Stimulated activated CD4-positive, alpha-beta T cell treated with anti-CD3 and anti-CD28 coated beads, TNF-alpha, amount 100 ng/mL, for 24 hours (primary cell): ENCODE data around the gene GPC6.

Source experiments
- DNase-seq, 3 experiments: peaks; one replicate each; pipeline ENCODE4 v3.0.0-alpha.2; 2020; ENCODE audit warnings: low read depth in 3 of 3

The GPC6 gene

GRCh38 chr13:94408314-94409036 is 1181.9 kb downstream of the GPC6 start:
- no peak for DNase-seq

- no peak for DNase-seq
These were observed 1185.1 kb downstream of the GPC6 start for GRCh38 chr13:94411747-94412146.

DNA sequence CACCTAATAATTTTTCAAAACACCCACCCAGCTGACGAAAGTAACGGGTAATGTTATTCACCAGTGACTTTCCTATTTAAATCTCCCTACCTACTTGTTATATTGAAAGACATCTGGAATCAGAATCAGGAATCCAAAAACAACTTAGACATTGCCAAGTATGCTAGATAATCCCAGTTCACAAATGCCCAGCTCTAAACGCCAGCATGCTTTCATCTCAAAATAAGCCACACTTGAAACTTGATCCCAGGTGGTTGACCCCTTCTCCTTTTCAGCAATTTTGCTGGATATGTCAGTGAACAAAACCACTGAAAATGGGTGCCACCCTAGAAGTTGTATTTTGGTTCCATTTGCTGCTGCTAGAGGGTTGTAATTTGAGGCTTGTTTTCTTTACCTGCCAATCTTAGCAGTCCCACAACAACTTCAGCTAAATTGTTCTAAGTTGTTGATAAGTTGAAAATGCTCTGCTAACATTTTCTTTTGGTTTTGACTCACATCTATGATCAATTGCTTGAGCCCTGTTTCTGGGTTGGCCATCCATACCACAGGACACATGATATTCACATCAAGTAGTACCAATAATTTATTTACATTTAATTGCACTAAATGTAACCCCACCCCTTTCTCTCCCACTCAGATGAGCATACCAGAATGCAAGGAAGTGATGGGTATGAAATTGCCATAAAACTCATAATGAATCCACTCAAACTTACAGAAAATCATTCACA is 1186.4 kb downstream of the GPC6 start:
- DNase-seq = no peak

- DNase-seq = no peak
These were observed 1187.0 kb downstream of the GPC6 start for GRCh38 chr13:94413598-94413944.

DNA sequence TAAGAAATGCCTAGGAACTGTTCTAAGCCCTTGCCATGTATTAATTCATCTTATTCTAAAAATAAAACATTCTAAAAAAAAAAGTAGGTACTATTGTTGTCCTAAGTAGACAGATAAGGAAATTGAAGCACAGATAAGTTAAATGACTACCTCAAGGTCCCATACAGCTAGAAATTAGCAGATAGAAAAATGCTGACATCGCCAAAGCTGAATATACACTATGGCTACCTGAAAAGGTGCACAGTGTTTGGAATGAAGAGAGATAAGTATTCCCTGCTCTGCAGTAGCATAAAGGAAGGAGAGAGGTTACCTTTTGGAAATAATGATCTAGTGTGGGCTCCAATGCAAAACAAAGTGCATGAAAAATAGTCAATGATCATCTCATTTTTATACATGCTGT is 1187.5 kb downstream of the GPC6 start:
- no peak for DNase-seq

GRCh38 chr13:94414708-94415107 is 1188.1 kb downstream of the GPC6 start:
- no peak for DNase-seq

DNA sequence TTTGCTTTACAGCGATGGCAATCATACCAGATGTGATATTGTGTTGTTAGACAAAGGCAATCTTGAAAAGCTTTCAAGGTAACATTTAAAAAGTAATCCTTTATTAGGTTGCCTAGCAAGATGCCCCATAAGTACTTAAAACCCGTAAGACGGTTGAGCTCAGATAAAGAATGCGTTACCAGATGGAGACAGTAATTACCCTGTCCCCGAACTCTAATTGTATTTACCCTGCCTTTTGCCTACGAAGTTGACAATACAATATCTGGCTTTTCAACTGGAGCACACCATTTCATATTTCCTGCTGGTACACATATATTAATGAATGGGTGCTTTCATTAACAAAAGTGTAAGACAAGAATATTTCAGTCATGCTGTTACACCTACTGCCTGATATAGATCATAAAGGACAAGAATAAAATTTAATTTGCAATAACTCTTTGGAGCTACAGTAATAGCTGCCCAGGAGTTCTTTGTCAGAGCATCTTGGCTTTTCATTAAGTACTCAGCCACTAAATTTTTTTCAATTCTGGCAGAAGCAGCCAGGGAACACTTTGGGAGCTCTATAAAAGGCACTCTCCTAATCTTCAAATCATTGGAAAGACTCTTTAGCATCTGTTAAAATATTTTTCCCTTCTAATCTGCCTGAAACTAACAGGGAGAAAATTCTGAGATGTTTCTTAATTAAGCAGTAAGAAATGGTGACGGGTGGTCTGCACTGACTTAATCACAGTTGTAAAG is 1189.1 kb downstream of the GPC6 start:
- no peak for DNase-seq

DNA sequence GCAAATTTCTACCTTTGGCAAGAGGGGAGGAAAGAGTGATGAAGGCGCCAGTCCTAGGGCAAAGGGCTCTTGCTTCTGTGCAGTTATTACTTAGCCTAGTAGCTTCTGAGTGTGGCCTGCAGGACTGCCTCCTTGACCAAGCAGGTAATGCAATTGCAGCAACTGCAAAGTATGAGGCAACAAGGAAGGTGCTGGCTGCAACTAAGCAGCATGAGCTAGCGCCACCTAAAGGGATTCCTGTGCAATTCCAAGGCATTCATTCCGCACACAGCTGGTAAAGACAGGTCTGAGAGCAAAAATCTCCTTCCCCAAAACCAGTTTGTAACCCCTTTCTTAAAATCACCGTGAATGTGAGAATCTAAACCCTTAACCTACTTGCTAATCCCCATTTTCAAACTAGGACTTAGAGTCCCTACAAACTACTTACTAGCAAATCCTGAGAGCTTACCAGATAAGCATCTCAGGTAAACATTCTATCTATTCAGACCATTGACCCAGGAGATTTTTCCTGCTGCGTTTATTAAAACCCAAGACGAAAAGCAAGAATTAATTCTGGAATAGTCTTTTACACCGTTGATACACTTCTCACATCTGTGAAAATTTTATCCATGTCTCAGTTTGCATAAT is 1190.0 kb downstream of the GPC6 start:
- no peak for DNase-seq

- DNase-seq = no peak
These were observed 1190.7 kb downstream of the GPC6 start for GRCh38 chr13:94417294-94417693.

DNA sequence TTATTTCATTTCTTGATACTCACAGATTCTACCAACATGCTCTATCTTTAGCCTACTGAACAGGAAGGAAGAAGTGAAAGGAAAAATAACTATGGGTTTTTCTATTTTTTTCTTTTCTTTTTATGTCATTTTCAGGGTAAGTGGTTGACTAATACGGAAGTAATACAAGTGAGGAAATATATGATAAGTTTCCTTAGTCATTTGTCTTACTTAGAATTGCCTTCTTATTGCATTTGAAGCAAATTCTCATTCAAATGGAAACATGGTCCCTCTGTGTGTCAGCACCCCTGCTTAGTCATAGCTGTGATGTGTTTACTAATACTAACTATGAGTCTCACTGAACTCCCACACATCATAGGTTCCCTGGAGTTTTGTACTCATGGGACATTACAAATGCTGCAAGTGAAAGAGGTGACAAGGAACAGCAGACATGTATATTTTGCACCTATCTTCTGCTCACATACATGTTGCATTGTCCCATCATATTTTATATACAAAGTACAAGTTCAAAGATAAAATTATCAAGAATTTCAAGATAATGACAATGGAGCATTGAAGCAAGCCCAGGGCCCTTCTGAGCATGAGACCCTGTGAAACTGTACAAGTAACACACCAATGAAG is 1192.8 kb downstream of the GPC6 start:
- peak in 2 of 3 experiments; percentile 20 to 29 for DNase-seq

DNA sequence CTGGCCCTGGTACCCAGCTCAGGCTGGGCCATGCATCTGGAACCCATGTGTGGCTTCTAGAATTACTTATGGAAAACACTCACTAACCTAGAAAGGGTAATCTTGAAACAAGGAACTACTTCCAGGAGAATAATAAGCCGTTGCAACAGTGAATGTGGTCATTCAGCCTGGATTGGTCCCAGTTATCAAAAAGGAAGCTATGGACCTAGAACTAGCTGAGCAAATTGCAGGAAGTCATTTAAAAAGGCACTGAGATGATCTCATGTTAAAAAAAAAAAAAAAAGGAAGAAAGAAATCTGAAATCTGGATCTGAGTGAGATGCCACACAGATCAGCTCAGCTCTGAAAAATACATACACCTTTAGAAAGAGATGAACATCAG is 1193.3 kb downstream of the GPC6 start:
- DNase-seq = no peak

DNA sequence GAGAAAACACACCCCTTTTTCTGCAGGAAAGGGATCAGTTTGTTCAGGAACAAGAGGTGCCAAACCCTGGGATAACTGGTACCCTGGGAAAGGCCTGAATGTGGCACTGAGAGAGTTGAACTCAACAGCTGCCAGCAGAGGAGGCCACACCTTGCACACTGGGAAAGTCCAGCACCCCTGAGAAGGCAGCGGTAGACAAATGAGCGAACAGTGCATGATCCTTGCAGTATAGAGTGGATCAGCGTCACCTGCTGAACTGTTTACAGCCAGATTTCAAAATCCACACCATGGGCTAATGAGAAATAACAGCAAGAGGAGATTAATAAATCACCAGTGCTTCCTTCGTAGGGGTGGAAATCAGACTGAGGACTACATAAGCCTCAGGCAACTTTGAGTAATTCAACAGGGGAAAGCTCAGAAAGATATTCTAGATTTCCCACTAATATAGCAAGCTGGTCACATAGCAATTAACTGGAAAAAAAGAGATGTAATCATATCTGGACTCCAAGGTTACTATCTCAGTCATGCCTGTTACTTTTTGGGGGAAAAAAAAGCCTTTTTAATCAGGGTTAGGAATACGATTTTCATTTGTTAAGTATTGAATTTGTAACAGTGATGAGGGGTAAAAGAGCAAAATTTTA is 1200.8 kb downstream of the GPC6 start:
- DNase-seq = no peak

- no peak for DNase-seq
These were observed 1205.0 kb downstream of the GPC6 start for GRCh38 chr13:94431574-94431973.

DNA sequence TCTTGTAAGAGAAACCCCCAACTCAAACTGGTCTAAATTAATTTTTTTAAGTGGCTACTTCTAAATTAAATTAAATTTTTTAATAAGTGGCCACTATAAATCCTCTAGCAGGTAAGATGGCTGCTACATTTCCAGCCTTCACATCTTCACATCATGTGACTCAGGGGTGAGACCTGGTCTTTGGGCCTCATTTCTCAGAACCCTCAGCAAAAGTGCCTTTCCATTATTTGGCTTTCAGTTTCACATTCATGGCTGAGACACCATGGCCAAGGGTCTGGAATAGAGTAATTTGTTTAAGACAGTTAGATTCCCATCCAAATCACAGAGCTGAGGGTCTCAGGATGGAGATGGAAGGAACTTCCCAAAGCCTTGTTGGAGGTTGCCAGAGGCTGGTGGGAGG is 1205.4 kb downstream of the GPC6 start:
- DNase-seq = no peak

DNA sequence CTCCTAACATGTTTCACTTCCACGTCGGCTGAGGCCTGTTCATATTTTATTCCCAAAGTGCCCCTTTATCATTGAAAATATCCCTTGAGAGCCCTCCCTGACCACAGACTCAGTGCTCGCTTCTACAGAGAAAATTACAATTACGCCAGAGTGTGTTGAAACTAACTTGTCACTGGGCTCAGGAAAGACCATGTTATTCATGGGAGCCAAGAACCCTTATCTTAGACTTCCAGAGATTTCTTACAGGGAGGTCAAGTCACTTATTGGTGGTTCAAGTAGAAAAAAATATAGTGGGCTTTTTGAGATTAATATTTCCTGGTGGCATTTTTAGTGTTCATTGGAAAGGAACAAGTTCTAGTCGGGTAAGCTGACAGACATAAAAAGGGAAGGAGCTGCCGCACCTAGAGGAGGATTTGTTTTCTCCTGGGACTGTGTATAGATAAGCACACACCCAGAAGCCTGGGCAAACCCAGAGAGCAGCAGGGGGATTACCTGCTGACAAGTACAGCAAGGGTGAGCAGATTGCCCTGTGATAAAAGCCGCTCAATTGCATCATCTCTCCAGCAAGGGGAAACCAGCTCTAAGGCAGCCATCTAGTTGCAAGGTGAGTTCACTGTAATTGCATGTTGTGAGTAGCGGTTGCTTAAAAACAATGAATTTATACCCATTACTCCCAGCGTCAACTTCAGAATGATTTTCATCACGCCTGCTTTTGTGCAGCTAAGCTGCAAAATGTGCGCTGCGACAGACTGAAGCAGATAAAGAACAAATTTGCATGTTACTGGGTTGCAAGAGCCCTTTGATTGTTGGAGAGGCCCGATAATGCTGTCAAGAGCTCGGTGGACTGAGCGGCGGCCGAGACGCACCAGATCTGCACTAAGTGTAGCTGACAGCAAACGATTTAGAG is 1206.7 kb downstream of the GPC6 start:
- peak in 1 of 3 experiments; percentile 18 for DNase-seq

- DNase-seq = no peak
These were observed 1209.1 kb downstream of the GPC6 start for GRCh38 chr13:94435604-94436226.

DNA sequence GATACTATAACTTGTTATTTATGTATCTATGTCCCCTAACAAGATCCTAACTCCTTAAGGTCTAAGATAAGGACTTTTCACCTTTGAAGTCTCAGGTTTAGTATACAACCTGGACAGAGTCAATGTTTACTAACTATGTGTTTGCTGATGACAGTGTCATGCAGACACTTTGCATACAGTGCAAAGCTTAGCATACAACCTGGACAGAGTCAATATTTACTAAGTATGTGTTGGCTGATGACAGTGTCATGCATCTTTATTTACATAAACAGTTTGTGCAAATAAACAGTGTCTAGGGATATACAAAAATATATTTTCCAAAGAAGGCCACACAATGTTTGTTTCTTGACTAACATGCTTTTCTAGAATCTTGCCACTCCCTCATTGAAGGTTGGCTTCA is 1218.2 kb downstream of the GPC6 start:
- DNase-seq = no peak

DNA sequence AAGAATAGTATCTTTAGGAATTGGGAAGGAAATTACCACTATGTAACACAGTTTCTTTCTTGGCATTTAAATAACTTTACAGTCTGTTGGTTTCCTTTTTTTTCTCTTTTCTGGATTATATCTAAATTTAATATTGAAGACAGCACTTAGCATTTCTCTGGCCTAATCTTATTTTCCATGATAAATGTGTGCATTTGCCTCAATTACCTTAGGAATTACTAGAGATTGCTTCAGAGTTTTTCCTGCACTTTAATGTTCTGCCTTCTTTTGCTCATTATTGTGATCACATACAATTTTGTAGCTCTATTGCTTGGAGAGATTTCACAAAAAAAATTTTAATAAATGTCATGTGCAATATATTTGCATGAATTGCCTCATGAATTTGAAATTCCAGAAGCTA is 1227.7 kb downstream of the GPC6 start:
- DNase-seq = no peak

DNA sequence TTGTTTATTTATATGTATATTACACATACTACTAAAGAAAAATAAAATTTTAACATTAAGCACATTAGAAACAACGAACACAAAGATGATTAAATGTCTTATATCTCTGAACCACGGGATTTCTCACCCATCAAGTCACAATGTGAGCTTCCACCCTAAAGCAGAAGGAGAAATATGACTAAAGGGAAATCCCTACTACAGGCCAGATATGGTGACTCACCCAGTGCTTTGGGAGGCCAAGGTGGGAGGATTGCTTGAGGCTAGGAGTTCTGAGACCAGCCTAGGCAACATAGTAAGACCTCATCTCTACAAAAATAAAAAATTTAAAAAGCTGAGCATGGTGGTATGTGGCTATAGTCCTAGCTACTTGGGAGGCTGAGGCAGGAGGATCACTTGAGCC is 1228.3 kb downstream of the GPC6 start:
- DNase-seq = peak in 1 of 3 experiments; percentile 11

- no peak for DNase-seq
These were observed 1228.8 kb downstream of the GPC6 start for GRCh38 chr13:94455414-94455813.
